Activated B cell treated with CpG ODN at 0.5 μM for 24 hours (primary cell): ENCODE measurements around the gene SLC6A6. TPM values are rescaled to one million over a fixed set of nuclear protein-coding genes. Genes with fewer than 3 reads are reported as not detected.
"Not testable (repeated sequence)": the region's sequence is repeated elsewhere in the genome, so short reads cannot be mapped to it uniquely, and the experiment has no call there.

Source experiments
- ATAC-seq: fragments of 200-7000 bp; cut with Tn5 transposase; one replicate; pipeline ENCODE4 v1.10.0; 2021; ENCODE audit warnings: low read depth, mild to moderate bottlenecking, moderate library complexity
- CTCF ChIA-PET: fragments of 350-600 bp; sonication (Branson Sonifier 250); formaldehyde crosslinking; loops from one replicate; lab custom pipeline; 2021; ENCODE audit warnings: antibody characterized with exemption; lab: Charles Lee
- POLR2A ChIA-PET: fragments of 350-600 bp; sonication (Branson Sonifier 250); formaldehyde crosslinking; loops from one replicate; lab custom pipeline; 2021; ENCODE audit warnings: antibody characterized with exemption; lab: Charles Lee
- DNase-seq: peaks from one replicate; pipeline ENCODE4 v3.0.0; 2022
- H3K27ac Mint-ChIP-seq: one replicate; pipeline ENCODE4 v1.8.0; 2020; ENCODE audit warnings: mixed read lengths
- H3K27me3 Mint-ChIP-seq: one replicate; pipeline ENCODE4 v1.8.0; 2021; ENCODE audit warnings: mixed read lengths
- H3K36me3 Mint-ChIP-seq: one replicate; pipeline ENCODE4 v1.8.0; 2021; ENCODE audit warnings: low read depth, mixed read lengths
- H3K4me1 Mint-ChIP-seq: one replicate; pipeline ENCODE4 v1.8.0; 2021; ENCODE audit warnings: mixed read lengths
- H3K4me3 Mint-ChIP-seq: one replicate; pipeline ENCODE4 v1.8.0; 2020; ENCODE audit warnings: mild to moderate bottlenecking, mixed read lengths
- H3K9me3 Mint-ChIP-seq: one replicate; pipeline ENCODE4 v1.8.0; 2020; ENCODE audit warnings: mixed read lengths
- CTCF ChIP-seq: fragments of 200-600 bp; IDR thresholded peaks from one replicate; pipeline ENCODE4 v1.8.0; 2022; ENCODE audit warnings: antibody characterized with exemption, mild to moderate bottlenecking
- intact Hi-C: fragments of 100-400 bp; cut with micrococcal nuclease; formaldehyde crosslinking; loops from one replicate; pipeline ENCODE4 v1.15.1; 2024
- total RNA-seq: library from RNA; stranded (reverse); gene quantifications from 2 replicates; pipeline ENCODE4 v1.2.3, GENCODE V29; 2022

Gene SLC6A6
- total RNA-seq, 1 donor from 2014 or later: 67.3 TPM

- peaks cover 83% of the 10 kb centered on the region for H3K4me1 Mint-ChIP-seq
- H3K4me3 Mint-ChIP-seq: peak overlapping the region; percentile 32
- H3K27me3 Mint-ChIP-seq: no peaks in the 10 kb centered on the region
- H3K36me3 Mint-ChIP-seq: peaks cover 6% of the 10 kb centered on the region
- ATAC-seq (no peak), DNase-seq (no peak)
- no peak for TF ChIP-seq CTCF
- intact Hi-C loops: loop anchor here (5.0 to 10.0 kb wide), 2 partner anchors 621 to 1877 kb away; partner anchors contain the start of gene MKRN2
- peak overlapping the region; percentile 94 for H3K27ac Mint-ChIP-seq
- ChIA-PET POLR2A (interaction anchor here (0.5 to 19.0 kb wide), 5 partner anchors 10 to 1019 kb away, joined by 3 to 377 read pairs (median 25); partner anchors contain the start of genes LSM3, SLC6A6 and XPC), CTCF (interaction anchor here (3.1 kb wide), 1 partner anchor 27 kb away, joined by 11 read pairs; no protein-coding TSS in a partner anchor)
- no peaks in the 10 kb centered on the region for H3K9me3 Mint-ChIP-seq
Observed at GRCh38 chr3:14434126-14434497, 31.7 kb downstream of the SLC6A6 start.

- peaks cover 83% of the 10 kb centered on the region for H3K4me1 Mint-ChIP-seq
- ChIA-PET CTCF (interaction anchor here (3.1 kb wide), 1 partner anchor 27 kb away, joined by 11 read pairs; no protein-coding TSS in a partner anchor), POLR2A (interaction anchor here (3.3 to 19.0 kb wide), 4 partner anchors 11 to 256 kb away, joined by 18 to 377 read pairs (median 28); partner anchors contain the start of genes LSM3, SLC6A6 and XPC)
- ATAC-seq (no peak), DNase-seq (no peak)
- intact Hi-C loops: loop anchor here (5.0 to 10.0 kb wide), 2 partner anchors 620 to 1877 kb away; partner anchors contain the start of gene MKRN2
- H3K27ac Mint-ChIP-seq: peak overlapping the region; percentile 94
- H3K4me3 Mint-ChIP-seq: no peak overlapping the region
- no peak for TF ChIP-seq CTCF
- H3K27me3 Mint-ChIP-seq: no peaks in the 10 kb centered on the region
- H3K36me3 Mint-ChIP-seq: peaks cover 6% of the 10 kb centered on the region
- no peaks in the 10 kb centered on the region for H3K9me3 Mint-ChIP-seq
Observed at GRCh38 chr3:14434498-14435151, 32.2 kb downstream of the SLC6A6 start.

GRCh38 chr3:14435175-14436014 lies 33.0 kb downstream of the SLC6A6 start:
- Mint-ChIP-seq H3K9me3 (no peaks in the 10 kb centered on the region), H3K4me3 (no peak overlapping the region), H3K36me3 (peaks cover 6% of the 10 kb centered on the region), H3K27ac (peak overlapping the region; percentile 94), H3K4me1 (peaks cover 83% of the 10 kb centered on the region), H3K27me3 (no peaks in the 10 kb centered on the region)
- no peak for DNase-seq
- no peak for ATAC-seq
- intact Hi-C loops: loop anchor here (10.0 kb wide), 1 partner anchor 619 kb away; no protein-coding TSS in a partner anchor
- CTCF ChIA-PET: no interaction called here
- POLR2A ChIA-PET: interaction anchor here (0.6 to 19.0 kb wide), 3 partner anchors 10 to 30 kb away, joined by 4 to 377 read pairs (median 4); partner anchors contain the start of gene SLC6A6
- TF ChIP-seq CTCF: no peak

- Mint-ChIP-seq H3K4me1 (peaks cover 73% of the 10 kb centered on the region), H3K27me3 (no peaks in the 10 kb centered on the region), H3K4me3 (no peak overlapping the region), H3K36me3 (peaks cover 6% of the 10 kb centered on the region), H3K9me3 (no peaks in the 10 kb centered on the region), H3K27ac (peak overlapping the region; percentile 14)
- ChIA-PET POLR2A (interaction anchor here (19.0 kb wide), 1 partner anchor 32 kb away, joined by 377 read pairs; the partner anchor contains the start of gene SLC6A6), CTCF (no interaction called here)
- TF ChIP-seq CTCF: no peak
- intact Hi-C loops: loop anchor here (10.0 kb wide), 1 partner anchor 618 kb away; no protein-coding TSS in a partner anchor
- ATAC-seq (no peak), DNase-seq (no peak)
Observed at GRCh38 chr3:14436954-14437281, 34.5 kb downstream of the SLC6A6 start.

- H3K27ac Mint-ChIP-seq, H3K4me3 Mint-ChIP-seq, CTCF ChIA-PET, H3K27me3 Mint-ChIP-seq, H3K36me3 Mint-ChIP-seq, H3K9me3 Mint-ChIP-seq, ATAC-seq, DNase-seq: not testable (repeated sequence)
- intact Hi-C loops: loop anchor here (10.0 kb wide), 1 partner anchor 617 kb away; no protein-coding TSS in a partner anchor
- POLR2A ChIA-PET: interaction anchor here (3.1 kb wide), 1 partner anchor 35 kb away, joined by 18 read pairs; the partner anchor contains the start of gene SLC6A6
- H3K4me1 Mint-ChIP-seq: peaks cover 66% of the 10 kb centered on the region
Observed at GRCh38 chr3:14437705-14438104, 35.3 kb downstream of the SLC6A6 start.
